Inflammatory macrophage treated with lipopolysaccharide for 1 hour (primary cell): ENCODE results near the gene NT5E.
"Not testable (repeated sequence)": the region's sequence is repeated elsewhere in the genome, so short reads cannot be mapped to it uniquely, and the experiment has no call there.

Experiments
- DNase-seq, 2 donors: peaks; one replicate each; pipeline ENCODE4 v3.0.0-alpha.2; 2020 to 2022

The NT5E gene

DNA sequence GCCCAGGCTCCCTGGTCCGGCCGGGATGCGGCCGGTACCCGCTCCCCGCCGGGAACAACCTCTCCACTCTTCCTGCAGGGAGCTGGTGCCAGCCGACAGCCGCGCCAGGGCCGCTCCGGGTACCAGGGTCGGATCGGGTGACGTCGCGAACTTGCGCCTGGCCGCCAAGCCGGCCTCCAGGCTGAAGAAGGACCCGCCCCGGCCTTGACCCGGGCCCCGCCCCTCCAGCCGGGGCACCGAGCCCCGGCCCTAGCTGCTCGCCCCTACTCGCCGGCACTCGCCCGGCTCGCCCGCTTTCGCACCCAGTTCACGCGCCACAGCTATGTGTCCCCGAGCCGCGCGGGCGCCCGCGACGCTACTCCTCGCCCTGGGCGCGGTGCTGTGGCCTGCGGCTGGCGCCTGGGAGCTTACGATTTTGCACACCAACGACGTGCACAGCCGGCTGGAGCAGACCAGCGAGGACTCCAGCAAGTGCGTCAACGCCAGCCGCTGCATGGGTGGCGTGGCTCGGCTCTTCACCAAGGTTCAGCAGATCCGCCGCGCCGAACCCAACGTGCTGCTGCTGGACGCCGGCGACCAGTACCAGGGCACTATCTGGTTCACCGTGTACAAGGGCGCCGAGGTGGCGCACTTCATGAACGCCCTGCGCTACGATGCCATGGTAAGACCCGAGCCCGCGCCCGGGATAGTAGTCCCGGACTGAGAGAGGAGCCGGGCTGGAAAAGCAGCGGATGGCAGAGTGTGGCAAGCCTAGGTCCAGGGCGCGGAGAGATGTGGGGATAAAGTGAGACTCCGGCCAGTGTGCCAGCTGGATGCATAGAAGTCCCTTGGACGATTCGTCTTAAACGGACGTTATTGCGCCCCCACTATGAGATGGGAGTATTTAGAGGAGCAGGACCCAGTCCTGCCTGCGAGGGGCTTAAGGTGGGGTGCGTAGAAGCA, at the start of gene NT5E:
NT5E (plus strand) TSS at position 266 of the 942 bp plus-strand sequence; CDS start at position 323, 57 bp downstream.
- no peak for DNase-seq

DNA sequence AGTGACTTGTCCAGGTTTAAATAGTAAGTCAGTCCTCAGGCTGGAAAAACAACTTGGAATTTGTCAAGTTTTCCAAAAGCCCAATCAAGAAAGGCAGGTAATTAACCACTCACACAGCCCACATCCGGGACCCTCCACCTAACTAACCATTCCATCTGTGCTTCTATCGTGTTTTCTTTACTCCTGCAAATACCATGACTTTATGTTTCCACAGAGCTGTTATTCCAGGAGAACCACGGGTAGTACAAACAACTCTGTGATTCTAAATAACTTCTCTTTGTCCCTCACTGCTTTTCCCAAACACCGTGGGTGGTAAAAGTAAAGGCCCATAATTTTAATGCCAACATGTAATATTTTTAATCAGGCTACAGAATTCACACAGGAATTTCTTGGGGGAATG, 49.6 kb upstream of the NT5E start:
- DNase-seq = no peak

DNA sequence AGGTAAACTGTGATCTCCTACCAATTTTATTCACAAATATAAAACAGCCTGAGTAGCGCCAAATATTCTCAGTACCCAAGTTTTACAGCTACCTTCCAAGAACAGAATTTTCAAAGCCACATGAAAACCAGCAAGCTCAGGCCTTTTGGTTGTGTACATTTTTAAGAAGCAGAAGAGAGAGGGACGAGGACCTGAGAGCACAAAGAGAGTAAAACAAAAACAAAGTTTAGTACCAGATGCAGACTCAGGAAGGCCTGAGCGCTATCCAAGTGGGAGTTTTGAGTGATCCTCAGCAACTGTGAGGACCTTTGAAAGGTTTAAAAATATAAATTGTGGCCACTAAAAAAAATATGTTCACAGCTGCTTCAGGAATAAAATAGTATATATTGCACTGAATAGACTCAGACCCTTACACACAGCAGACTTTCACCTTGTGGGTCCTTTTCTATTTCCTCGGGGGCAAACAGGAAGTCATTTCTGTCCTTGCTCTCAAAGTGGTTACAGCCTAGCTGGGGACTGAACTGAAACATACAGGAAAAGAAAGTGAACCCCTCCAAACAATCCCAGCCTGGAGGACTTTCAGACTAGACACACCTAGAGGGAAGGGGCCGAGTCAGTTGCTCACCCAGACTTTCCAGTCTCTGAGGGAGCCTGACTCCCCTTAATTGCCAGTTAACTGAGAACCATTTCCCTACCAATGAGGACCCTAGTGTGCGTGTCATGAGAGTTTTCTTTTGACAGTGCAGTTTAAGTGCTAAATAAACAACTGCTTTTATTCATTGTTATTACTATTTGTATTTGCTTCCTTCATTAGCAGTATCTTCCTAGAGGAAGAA, 48.5 kb upstream of the NT5E start:
- DNase-seq = no peak

DNA sequence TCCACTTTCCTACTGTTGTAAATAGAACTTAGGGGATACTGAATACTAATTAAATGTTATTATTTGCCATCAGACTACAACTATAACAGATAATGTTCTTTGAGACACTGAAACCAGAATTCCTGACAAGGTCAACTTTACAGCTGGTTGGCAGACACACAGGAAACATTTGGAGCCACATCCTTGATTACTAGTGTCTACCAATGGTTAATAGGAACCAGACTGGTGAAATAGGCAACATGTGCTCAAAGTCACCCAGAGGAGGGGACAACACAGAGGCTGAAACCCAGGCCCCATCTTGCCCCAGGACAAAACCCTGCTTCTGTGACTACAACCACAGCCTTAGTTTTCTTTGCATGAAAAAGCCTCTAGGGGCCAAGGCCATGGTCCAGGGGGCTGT, 47.8 kb upstream of the NT5E start:
- no peak for DNase-seq

DNA sequence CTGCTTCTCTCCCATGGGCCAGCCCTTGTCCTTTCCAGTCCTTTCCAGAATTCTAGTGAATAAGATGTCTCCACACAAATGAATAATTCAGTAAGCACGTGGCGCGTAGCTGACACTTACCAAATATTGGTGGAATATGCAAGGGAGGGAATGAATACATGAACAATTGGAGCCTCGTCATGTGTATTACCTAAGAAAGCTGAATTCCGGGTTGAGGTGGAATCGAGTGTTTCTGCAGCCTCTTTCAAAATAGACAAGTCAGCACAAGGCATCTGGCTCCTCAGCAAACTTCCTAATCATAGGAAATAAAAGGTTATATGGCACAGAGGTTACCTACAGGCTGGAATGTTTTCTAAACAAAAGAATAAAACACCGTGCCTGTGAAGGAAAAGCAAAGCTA, 47.0 kb upstream of the NT5E start:
- DNase-seq = no peak

- DNase-seq = no peak
Measured at GRCh38 chr6:85403331-85404015, 46.4 kb upstream of the NT5E start.

DNA sequence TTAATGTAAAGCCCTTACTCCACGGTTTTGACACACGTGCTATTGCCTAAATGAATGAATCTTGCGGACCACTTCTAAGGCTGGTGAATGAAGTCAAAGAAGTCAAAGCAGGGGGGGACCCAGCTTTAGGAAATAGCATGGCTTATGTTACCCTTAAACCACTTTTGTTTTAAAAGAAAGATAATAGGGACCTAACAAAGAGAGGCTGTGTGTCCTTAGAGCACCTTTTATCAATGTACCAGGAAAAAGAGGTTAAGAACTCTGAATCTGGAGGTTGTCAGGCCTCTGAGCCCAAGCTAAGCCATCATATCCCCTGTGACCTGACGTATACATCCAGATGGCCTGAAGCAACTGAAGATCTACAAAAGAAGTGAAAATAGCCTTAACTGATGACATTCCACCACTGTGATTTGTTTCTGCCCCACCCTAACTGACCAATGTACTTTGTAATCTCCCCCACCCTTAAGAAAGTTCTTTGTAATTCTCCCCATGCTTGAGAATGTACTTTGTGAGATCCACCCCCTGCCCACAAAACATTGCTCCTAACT, 45.8 kb upstream of the NT5E start:
- DNase-seq = not testable (repeated sequence)

DNA sequence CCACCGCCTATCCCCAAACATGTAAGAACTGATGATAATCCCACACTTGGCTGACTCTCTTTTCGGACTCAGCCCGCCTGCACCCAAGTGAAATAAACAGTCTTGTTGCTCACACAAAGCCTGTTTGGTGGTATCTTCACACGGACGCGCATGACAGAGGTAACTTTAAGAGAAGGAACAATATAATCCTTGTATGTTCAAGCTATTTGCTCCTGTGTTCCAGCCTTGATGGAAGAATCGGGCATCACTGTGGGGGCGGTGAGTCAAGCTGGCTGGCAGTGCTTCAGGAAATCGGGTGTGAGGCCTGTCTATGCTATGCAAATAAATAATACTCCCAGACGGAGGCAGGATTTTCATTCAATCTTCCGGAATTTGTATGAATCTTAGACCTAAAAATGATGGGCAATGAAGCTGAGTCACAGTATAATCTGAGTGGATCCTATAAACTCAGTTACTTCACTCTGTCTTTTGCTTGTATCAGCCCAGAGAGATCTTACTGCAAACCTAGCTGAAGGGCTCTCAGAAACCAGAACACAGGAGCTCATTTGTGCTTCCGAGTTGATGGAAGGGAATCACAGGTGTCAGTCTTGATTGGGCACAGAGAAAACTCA, 45.2 kb upstream of the NT5E start:
- no peak for DNase-seq

GRCh38 chr6:85405175-85405852, 44.6 kb upstream of the NT5E start:
- DNase-seq = no peak

DNA sequence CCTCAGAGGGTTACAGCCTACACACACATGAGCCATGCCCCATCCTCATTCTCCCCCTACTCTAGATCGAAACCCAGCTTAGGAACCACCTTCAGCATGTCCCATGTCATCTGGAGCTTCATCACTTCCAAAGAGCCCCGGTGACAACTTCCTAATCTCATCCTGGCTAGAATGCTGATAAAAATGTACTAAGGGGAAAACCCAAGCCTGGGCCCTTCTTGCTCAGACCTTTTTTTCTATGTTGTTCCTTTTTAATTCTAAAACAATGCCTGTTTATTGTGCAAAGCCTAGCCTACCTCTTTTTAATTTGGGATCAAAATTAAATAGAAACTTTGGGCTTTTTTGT, 44.1 kb upstream of the NT5E start:
- no peak for DNase-seq

GRCh38 chr6:85406641-85407075, 43.2 kb upstream of the NT5E start:
- DNase-seq = no peak

DNA sequence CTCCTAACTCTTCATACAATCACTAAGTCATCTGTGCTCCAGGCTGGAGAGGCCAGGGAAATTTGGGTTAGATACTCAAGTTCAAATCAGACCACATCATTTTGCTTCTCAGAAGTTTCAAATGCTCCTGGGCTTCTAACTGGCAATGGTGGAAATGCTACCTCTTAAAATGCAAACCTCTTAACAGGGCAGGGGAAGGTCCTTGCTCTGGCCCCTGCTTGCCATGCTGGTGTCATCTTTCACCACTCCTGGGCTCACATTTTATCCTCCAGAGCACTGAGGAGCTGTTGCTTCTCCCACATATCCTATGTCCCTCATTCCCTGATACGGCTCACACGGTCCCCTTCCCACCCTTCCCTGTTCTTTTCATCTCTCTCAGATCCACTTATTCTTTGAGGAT, 41.8 kb upstream of the NT5E start:
- no peak for DNase-seq

GRCh38 chr6:85412911-85413430, 36.9 kb upstream of the NT5E start:
- DNase-seq = no peak

DNA sequence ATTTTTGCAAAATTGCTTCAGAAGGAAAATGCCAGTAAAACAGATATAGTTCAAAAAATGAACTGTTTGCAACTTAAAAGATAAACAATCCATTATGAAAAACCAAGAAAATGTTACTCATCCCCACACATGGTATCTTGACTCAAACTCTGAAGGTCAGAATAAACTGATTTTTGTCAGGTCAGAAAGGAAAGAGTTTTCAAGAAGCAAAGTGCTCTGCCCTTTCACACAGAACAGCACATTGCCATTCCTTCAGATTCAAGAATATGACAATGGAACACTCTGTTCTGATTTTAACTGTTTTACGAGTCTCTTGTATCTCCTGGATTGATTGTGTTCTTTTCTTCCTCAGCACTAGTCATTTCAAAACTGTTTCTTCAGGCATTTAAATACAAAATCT, 33.8 kb upstream of the NT5E start:
- no peak for DNase-seq

DNA sequence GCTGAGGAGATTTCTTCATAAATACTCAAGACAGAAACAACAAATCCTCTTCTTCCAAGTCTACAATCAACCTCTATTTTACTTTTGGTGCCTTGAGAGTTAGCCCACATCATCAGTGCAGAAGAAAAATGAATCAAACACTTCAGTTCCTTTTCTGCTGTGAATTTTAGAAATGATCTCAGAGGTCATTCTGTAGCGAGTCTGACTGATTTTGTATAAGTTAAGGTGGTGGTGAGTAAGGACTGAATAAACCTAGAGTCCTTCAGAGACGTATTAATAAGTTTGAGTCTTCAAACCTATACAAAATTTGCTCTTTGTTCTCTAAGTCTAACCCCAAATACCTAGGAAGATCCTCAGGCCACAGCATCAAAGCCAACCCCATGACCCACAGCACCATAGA, 33.1 kb upstream of the NT5E start:
- no peak for DNase-seq

GRCh38 chr6:85417336-85417735, 32.5 kb upstream of the NT5E start:
- DNase-seq = no peak

DNA sequence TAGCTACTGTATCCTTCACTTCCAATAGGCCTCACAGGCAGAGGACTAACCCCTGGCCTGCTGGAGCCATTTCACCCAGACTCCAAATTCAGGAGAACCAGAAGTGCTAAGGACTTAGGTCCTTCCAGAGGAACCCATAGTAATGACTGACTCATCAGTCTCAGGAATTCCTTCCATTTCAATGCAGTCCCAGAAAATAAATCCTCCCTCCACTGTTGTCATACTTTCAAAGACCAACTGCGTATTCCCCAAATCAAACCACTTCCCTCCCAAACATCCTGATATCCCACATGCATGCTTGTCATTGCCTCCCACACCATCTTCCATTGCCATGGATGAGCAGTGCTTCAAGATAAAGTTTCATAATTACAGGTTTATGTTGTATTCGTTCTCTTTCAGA, 31.8 kb upstream of the NT5E start:
- DNase-seq = no peak

- no peak for DNase-seq
Measured at GRCh38 chr6:85419046-85419759, 30.7 kb upstream of the NT5E start.

DNA sequence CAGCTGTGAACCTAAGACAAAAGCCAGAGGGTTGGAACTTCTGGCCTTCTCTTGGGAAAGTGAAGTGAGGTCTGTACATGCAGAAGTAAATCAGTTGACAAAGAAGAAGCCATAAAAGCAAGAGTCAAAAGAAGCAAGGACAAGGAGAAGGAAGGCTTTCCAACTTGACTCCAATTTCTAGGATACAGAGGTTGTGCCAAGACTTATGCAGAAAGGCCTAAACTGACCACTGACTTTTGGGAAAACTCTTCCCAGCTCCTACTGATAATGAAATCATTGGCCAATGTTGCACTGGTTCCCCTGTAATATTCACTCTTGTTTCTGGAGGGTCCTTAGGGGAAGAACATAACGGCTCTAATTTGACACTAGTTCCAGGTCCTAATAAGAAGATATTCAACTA, 29.3 kb upstream of the NT5E start:
- DNase-seq = no peak

DNA sequence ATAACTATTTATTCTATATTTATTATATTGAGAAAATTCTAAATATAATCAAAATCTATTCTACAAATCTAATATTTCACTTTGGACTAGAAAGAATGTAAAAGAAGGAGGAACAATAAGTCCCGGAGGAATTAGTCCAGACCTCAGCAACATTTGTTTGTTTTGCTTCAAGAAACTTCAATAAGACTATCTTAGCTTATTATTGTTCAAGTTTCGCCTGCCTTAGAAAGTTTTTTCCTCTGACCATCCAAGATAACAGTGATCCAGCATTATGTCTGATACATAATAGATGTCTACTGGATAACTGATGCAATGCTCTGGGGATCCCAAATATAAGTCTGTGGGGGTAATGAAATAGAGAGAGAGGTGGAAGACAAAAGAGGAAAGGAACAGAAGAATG, 28.7 kb upstream of the NT5E start:
- DNase-seq = no peak

- no peak for DNase-seq
Measured at GRCh38 chr6:85421972-85422371, 27.9 kb upstream of the NT5E start.
